Measurements from ENCODE around the gene RNF167.

DNA sequence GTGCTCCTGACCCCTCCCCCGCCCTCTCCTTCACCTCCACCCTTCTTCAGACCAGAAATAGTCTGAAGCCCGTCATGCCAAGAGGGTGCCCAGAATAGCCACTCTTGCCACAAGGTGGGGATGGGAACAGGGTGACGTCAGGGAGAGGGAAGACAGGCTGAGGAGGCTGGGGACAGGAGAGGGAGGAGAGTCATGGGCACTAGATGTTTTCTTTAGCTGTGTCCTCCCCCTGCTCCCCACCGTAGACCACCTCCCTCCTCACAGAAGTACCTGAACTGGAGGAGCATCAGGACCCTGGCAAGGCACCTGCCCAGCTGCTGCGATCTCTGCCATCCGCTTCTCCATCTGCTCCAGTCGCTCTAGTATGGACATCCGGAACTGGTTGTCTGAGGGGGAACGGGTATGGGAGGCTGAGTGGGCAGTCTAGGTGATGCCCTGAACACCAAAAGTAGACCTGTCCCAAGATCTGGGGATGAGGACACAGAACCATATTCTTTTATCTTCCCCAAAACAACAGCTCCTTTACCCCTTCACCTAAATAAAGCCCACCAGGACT is 34.1 kb downstream of the RNF167 start:
- TF ChIP-seq KDM5A (IDR thresholded peaks at IDR 0.05; ENCODE audit: low read length): no peak
- TF ChIP-seq, protein P1, sequence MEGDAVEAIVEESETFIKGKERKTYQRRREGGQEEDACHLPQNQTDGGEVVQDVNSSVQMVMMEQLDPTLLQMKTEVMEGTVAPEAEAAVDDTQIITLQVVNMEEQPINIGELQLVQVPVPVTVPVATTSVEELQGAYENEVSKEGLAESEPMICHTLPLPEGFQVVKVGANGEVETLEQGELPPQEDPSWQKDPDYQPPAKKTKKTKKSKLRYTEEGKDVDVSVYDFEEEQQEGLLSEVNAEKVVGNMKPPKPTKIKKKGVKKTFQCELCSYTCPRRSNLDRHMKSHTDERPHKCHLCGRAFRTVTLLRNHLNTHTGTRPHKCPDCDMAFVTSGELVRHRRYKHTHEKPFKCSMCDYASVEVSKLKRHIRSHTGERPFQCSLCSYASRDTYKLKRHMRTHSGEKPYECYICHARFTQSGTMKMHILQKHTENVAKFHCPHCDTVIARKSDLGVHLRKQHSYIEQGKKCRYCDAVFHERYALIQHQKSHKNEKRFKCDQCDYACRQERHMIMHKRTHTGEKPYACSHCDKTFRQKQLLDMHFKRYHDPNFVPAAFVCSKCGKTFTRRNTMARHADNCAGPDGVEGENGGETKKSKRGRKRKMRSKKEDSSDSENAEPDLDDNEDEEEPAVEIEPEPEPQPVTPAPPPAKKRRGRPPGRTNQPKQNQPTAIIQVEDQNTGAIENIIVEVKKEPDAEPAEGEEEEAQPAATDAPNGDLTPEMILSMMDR (IDR thresholded peaks at IDR 0.05; ENCODE audit: control extremely low read depth in 1 of 3, insufficient read depth in 1 of 3, low read depth in 1 of 3, low read length in 3 of 3): no peak
- no peak for TF ChIP-seq HDAC2 (IDR thresholded peaks at IDR 0.05; ENCODE audit: borderline replicate concordance in 1 of 2, low read depth in 2 of 2, low read length in 2 of 2)
- TF ChIP-seq RFX5 (IDR thresholded peaks at IDR 0.05; ENCODE audit: borderline replicate concordance, low read depth, low read length): no peak
- TF ChIP-seq POLR2A (IDR thresholded peaks at IDR 0.05; ENCODE audit: control extremely low read depth in 1 of 2, low read depth in 2 of 2, low read length in 2 of 2): no peak; a peak in 1 of 3 replicates
- TF ChIP-seq SP1 (IDR thresholded peaks at IDR 0.05; ENCODE audit: low read depth, low read length): no peak
- TF ChIP-seq, protein P2, sequence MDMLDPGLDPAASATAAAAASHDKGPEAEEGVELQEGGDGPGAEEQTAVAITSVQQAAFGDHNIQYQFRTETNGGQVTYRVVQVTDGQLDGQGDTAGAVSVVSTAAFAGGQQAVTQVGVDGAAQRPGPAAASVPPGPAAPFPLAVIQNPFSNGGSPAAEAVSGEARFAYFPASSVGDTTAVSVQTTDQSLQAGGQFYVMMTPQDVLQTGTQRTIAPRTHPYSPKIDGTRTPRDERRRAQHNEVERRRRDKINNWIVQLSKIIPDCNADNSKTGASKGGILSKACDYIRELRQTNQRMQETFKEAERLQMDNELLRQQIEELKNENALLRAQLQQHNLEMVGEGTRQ (IDR thresholded peaks at IDR 0.05; ENCODE audit: low read length): no peak
- no peak for TF ChIP-seq YY1 (IDR thresholded peaks at IDR 0.05; ENCODE audit: low read depth, low read length)
